Measurements from ENCODE around the gene DPF3.

DPF3 gene

DNA sequence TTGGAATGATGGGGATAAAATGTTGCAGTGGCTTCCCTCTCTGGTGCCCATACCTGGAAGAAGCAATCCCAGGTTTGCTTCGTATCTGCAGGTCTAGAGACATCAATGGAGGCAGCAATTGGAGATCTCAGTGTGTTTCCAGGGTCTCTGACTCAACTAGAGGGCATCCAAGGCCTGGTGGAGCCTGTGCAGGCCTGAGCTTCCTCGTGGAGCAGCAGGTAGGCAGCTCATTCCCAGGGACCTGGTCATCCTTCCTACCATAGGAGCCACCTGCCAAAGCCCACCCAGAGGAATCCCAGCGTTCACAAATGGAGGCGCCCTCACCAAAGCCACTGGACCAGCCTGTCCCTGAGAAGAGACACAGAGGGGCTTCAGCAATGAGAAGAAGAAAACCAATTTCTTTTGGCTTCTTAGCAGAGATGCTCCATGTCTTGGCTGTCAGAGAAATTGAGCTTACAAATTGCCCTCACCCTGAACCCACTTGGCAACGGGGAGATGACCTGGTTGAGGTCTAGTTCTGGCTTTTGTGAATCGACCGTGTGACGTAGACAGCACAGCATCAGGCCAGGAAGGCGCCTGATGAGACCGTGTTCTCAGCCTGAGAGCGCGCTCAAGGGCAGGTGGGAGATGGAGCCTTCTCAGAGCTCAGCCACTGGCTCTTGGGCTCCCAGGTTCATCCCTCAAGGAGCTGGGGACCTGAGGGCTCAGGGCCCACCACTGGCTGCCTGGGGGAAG is 283.6 kb downstream of the DPF3 start:
- DNase-seq, result no peak

DNA sequence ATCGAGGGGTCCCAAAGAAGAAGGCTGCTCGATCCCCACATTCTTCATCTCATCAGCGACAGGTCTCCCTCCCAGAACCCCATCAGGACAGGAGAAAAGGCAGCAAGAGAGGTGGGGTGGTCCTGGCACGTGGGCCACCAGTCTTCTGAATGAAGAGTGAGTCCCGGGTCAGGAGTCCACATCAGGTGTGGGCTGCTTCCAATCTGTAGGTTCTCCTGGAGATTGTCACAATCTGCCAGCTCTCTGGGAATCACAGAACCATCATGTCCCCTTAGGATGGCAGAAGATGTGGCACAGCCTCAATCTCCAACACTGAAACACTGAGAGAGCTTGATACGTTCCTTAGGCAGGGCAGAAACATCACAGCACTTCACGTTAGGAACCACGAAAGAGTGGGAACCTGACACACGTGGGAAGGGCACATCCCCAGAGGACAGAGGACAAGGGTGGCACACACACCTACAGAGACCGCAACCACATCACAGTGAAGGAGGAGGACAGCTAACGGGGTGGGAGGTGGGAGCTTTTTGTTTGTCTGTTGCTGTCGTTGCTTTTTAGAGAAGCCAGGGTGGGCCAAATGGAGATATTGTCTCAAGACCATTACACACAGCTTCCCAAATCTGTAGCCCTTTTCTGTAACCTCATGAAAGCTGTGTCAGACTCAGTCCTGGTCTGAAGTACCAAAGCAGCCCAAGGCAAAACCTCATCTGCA is 284.5 kb downstream of the DPF3 start:
- no peak for DNase-seq

DNA sequence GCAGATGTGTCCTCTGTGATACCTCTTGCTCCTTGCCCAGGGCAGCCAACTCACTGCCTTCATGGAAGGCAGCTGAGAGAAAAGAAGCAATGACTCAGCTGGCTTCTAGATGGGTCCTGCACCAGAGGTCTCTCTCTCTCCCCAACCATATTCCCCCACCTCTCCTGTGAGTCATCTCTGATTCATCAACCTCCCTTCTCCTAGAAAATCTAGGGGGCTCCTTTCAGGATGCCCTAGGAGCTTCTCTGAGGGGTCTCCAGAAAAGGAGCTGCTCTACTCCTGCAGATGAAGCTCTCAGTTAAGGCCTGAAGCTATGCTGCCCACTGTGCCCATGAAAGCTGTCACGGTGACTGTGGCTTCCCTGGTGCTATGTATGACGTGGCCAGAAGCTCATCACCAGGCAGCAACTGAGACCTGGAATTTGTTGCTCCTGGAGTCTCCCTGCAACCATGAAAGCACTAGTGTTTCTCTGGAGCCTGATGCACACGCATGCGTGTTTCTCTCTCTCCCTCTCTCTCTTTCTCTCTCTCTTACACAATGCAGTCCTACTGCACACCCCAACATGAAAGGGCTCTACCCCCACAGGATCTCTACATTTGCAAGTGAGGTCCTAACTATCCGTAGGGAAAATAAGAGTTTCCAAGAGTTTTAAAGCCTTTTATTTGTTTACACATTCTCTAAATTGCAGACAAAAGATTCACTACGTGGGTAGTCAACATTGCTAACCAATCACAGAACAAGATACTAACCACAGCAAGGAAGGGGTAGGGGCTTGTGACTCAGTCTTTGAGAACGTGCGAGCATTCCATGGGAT is 285.3 kb downstream of the DPF3 start:
- DNase-seq, result no peak

GRCh38 chr14:72607386-72608130 is 286.3 kb downstream of the DPF3 start:
- no peak for DNase-seq

DNA sequence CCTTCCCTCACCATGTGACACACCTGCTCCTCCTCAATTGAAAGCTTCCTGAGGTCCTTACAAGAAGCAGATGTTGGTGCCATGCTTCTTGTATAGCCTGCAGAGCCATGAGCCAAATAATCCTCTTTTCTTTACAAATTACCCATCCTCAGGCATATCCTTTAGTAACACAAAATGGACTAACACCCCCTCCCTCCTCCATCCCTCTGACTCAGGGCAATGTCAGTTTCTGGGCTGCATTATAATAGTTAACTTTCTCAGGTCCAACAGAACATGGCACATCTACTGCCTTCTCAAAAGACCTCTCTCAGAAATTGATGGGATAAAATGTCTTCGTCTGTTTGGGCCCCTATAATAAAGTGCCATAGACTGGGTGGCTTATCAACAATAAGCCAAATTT is 287.0 kb downstream of the DPF3 start:
- DNase-seq, result no peak

- no peak for DNase-seq
These were observed 288.0 kb downstream of the DPF3 start for GRCh38 chr14:72605921-72606220.

GRCh38 chr14:72605096-72605920 is 288.6 kb downstream of the DPF3 start:
- DNase-seq, result no peak

DNA sequence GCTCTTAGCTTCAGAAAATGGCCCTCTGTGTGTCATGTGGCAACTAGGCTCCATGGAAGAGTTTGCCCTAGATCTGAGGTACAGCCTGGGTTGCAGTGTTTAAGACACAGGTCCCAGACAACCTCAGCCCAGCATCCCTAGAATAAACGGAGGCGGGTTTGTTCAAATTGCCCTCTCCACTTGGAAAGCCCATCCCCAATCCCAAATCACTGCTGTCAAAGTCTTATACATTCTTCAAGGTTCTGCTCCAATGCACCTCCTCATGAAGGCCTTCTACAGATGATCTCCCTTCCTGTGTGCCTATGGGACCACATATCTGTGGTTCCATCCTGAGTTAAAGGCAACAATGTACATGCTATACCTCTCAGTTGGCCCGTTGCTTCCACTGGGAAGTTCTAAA is 289.8 kb downstream of the DPF3 start:
- DNase-seq, result no peak

GRCh38 chr14:72603639-72604038 is 290.3 kb downstream of the DPF3 start:
- no peak for DNase-seq

- no peak for DNase-seq
These were observed 293.2 kb downstream of the DPF3 start for GRCh38 chr14:72600551-72601330.

DNA sequence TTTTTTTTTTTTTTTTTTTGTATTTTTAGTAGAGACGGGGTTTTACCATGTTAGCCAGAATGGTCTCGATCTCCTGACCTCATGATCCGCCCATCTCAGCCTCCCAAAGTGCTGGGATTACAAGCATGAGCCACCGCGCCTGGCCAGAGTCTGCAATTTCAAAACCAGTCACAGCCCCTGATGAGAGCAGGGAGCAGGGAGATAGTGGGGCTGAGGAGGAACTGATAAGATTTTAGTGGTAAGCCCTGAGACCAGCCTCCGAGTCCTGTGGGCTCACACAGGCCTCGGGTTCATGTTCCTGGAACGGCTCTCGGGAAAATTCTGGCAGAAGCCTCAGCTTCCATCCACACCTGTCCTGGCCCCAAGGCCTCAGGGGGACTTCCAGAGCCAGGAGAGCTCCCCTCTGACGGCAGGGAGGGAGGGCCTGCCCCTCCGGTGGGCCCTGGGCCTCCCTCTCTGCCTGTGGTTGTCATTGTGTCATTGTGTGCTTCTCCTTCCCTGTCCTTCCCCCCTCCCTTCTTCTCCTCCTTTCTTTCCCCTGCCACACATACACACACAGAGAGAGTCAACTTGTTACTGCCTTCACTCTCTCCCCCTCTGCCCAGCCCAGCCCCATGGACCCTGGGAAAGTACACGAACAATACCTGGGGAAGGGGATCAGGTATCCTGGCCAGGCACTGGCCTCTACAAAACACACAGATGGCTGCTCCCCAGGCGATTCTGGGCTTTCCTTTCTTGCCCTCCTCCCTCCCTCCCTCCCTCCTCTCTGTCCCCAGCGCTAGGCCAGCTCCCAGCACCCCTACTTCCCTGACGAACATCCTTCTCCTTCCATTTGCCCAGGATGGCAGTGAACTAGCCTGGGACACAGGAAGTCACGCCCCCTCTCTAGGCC is 294.1 kb downstream of the DPF3 start:
- DNase-seq, result no peak

DNA sequence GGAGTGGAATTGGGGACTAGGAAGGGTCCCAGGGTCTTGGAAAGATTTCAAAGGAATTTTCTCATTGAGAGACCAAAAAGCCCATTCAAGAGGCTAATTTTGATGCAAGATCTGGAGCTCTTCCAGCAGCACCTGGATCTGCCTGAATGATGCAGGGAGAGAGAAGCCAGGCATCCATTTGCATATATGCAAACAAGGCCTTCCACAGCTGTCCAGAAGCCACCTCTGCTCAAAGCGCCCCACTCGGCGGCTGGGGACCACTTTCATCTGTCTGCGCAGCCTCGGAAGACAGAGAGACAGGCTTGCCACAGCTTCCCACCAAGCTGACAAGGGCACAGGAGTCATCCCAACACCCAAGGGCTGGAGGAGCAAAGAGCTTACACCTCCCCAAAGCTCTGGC is 295.6 kb downstream of the DPF3 start:
- DNase-seq, result no peak

- no peak for DNase-seq
These were observed 296.4 kb downstream of the DPF3 start for GRCh38 chr14:72597252-72598233.

GRCh38 chr14:72595152-72595862 is 298.6 kb downstream of the DPF3 start:
- no peak for DNase-seq

GRCh38 chr14:72594099-72594901 is 299.6 kb downstream of the DPF3 start:
- no peak for DNase-seq

- DNase-seq, result no peak
These were observed 302.5 kb downstream of the DPF3 start for GRCh38 chr14:72591391-72591790.

DNA sequence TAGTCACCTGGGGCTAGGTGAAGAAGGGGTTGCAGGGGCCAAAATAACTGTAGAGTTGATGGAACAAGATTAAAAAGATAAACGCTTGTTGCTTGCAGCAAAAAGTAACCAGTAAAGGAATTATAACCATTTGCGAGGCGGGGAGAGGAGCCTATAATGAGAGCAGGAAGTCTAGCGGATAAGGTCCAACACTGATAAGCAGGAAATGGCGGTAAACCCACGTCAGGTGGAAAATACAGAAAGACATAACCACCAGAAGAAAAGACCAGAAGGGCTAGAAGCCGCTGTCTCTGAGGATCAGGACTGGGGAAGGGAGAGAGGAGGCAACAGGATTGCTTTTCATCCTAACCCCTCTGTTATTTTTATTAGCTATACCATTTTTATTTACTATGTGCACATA is 303.3 kb downstream of the DPF3 start:
- no peak for DNase-seq

- no peak for DNase-seq
These were observed 304.2 kb downstream of the DPF3 start for GRCh38 chr14:72589652-72590051.
